Type B pancreatic cell (in vitro differentiated cells): ENCODE results near the gene GATAD2B. TPM values are rescaled to one million over a fixed set of nuclear protein-coding genes. Genes with fewer than 3 reads are reported as not detected.
A peak's percentile ranks its signal among the peaks of the same experiment; 100 is the strongest.

Experiments
- DNase-seq: peaks from one replicate; pipeline ENCODE4 v3.0.0; 2021; ENCODE audit warnings: mixed read lengths; ENCODE audit not compliant: unreplicated experiment; ENCODE audit errors: extremely low spot score
- H3K27ac Mint-ChIP-seq: 2 replicates; pipeline ENCODE4 v1.8.0; 2021; ENCODE audit warnings: mild to moderate bottlenecking, mixed read lengths
- H3K27me3 Mint-ChIP-seq: 2 replicates; pipeline ENCODE4 v1.8.0; 2021; ENCODE audit warnings: mixed read lengths
- H3K36me3 Mint-ChIP-seq: 2 replicates; pipeline ENCODE4 v1.8.0; 2021; ENCODE audit warnings: mixed read lengths
- H3K4me1 Mint-ChIP-seq: one replicate; pipeline ENCODE4 v1.8.0; 2021; ENCODE audit warnings: mixed read lengths; ENCODE audit not compliant: unreplicated experiment
- H3K4me3 Mint-ChIP-seq: 2 replicates; pipeline ENCODE4 v1.8.0; 2021; ENCODE audit warnings: mild to moderate bottlenecking, mixed read lengths
- H3K9me3 Mint-ChIP-seq: 2 replicates; pipeline ENCODE4 v1.8.0; 2021; ENCODE audit warnings: mixed read lengths
- CTCF ChIP-seq: fragments of 200-600 bp; sonication (generic); conservative IDR thresholded peaks from 2 replicates; pipeline ENCODE4 v1.5.0; 2021; ENCODE audit warnings: antibody characterized with exemption, mild to moderate bottlenecking
- total RNA-seq: library from RNA; stranded (reverse); gene quantifications from 2 replicates; pipeline ENCODE4 v1.2.1, GENCODE V29; 2021; ENCODE audit warnings: low replicate concordance

GATAD2B gene
- total RNA-seq, 1 donor from 2014 or later: 51.4 TPM

GRCh38 chr1:153833171-153833570 is 89.6 kb downstream of the GATAD2B start:
- Mint-ChIP-seq H3K4me3 (no peak overlapping the region), H3K27ac (no peak overlapping the region), H3K27me3 (no peaks in the 10 kb centered on the region), H3K36me3 (peaks cover 3% of the 10 kb centered on the region), H3K4me1 (peaks cover 9% of the 10 kb centered on the region), H3K9me3 (no peaks in the 10 kb centered on the region)
- DNase-seq: no peak
- no peak for TF ChIP-seq CTCF

GRCh38 chr1:153832293-153832692 is 90.5 kb downstream of the GATAD2B start:
- H3K27me3 Mint-ChIP-seq: no peaks in the 10 kb centered on the region
- no peak overlapping the region for H3K4me3 Mint-ChIP-seq
- no peak for TF ChIP-seq CTCF
- no peak overlapping the region for H3K27ac Mint-ChIP-seq
- DNase-seq: no peak
- peaks cover 11% of the 10 kb centered on the region for H3K36me3 Mint-ChIP-seq
- H3K4me1 Mint-ChIP-seq: peaks cover 9% of the 10 kb centered on the region
- no peaks in the 10 kb centered on the region for H3K9me3 Mint-ChIP-seq

- Mint-ChIP-seq H3K4me3 (no peak overlapping the region), H3K27me3 (no peaks in the 10 kb centered on the region), H3K9me3 (no peaks in the 10 kb centered on the region), H3K27ac (peak overlapping the region; percentile 63), H3K4me1 (peaks cover 9% of the 10 kb centered on the region), H3K36me3 (peaks cover 11% of the 10 kb centered on the region)
- DNase-seq: no peak
- TF ChIP-seq CTCF: no peak
Observed at GRCh38 chr1:153831026-153831425, 91.7 kb downstream of the GATAD2B start.

GRCh38 chr1:153827168-153827964 is 95.4 kb downstream of the GATAD2B start:
- TF ChIP-seq CTCF: no peak
- Mint-ChIP-seq H3K27me3 (no peaks in the 10 kb centered on the region), H3K36me3 (peaks cover 16% of the 10 kb centered on the region), H3K4me1 (peaks cover 4% of the 10 kb centered on the region), H3K27ac (no peak overlapping the region), H3K9me3 (no peaks in the 10 kb centered on the region), H3K4me3 (no peak overlapping the region)
- no peak for DNase-seq

- DNase-seq: no peak
- no peaks in the 10 kb centered on the region for H3K4me1 Mint-ChIP-seq
- no peaks in the 10 kb centered on the region for H3K27me3 Mint-ChIP-seq
- no peak overlapping the region for H3K27ac Mint-ChIP-seq
- no peak for TF ChIP-seq CTCF
- no peaks in the 10 kb centered on the region for H3K9me3 Mint-ChIP-seq
- no peak overlapping the region for H3K4me3 Mint-ChIP-seq
- H3K36me3 Mint-ChIP-seq: peaks cover 27% of the 10 kb centered on the region
Observed at GRCh38 chr1:153818876-153819275, 103.9 kb downstream of the GATAD2B start.
